Suprapubic skin (tissue), 4 donors: ENCODE measurements around the gene MCTP1. TPM values are rescaled to one million over a fixed set of nuclear protein-coding genes. Genes with fewer than 3 reads are reported as not detected.

Source experiments
- DNase-seq, 2 donors: peaks; one replicate each; pipeline ENCODE4 v3.0.0-alpha.2; 2019; ENCODE audit warnings: low spot score in 2 of 2
- H3K27ac ChIP-seq: fragments of 200-600 bp; sonication (generic); one replicate; pipeline ENCODE4 v1.5.1; 2019
- H3K27me3 ChIP-seq: fragments of 200-600 bp; sonication (generic); one replicate; pipeline ENCODE4 v1.5.1; 2019
- H3K36me3 ChIP-seq: fragments of 200-600 bp; sonication (generic); one replicate; pipeline ENCODE4 v1.5.1; 2019
- H3K4me1 ChIP-seq: fragments of 200-600 bp; sonication (generic); one replicate; pipeline ENCODE4 v1.5.1; 2019
- H3K4me3 ChIP-seq: fragments of 200-600 bp; sonication (generic); one replicate; pipeline ENCODE4 v1.5.1; 2019; ENCODE audit warnings: mild to moderate bottlenecking
- H3K9me3 ChIP-seq: fragments of 200-600 bp; sonication (generic); one replicate; pipeline ENCODE4 v1.5.1; 2019
- CTCF ChIP-seq, 2 donors: fragments of 200-600 bp in 1 of 2; fragments of 450-650 bp in 1 of 2; sonication (generic) in 1 of 2; IDR thresholded peaks; one replicate each; pipeline ENCODE4 v1.5.1; 2016 to 2019; ENCODE audit warnings: antibody characterized with exemption in 2 of 2, mild to moderate bottlenecking in 1 of 2, moderate library complexity in 1 of 2
- EP300 ChIP-seq: sonication (generic); formaldehyde crosslinking; IDR thresholded peaks from one replicate; pipeline ENCODE4 v1.6.1; 2017; ENCODE audit warnings: antibody characterized with exemption
- POLR2A ChIP-seq, 2 donors: fragments of 450-650 bp; IDR thresholded peaks; one replicate each; pipeline ENCODE4 v1.6.1; 2017; ENCODE audit warnings: antibody characterized with exemption in 2 of 2, mild to moderate bottlenecking in 2 of 2, moderate library complexity in 2 of 2
- POLR2AphosphoS5 ChIP-seq, 3 donors: sonication (generic); formaldehyde crosslinking; IDR thresholded peaks; one replicate each; pipeline ENCODE4 v1.6.1; 2017; ENCODE audit warnings: antibody characterized with exemption in 3 of 3
- WGBS: methylation state at CpG from one replicate; pipeline ENCODE4 v1.1.5; 2018; 5-methylcytosine and 5-hydroxymethylcytosine counted together
- total RNA-seq, 4 donors: library from RNA; depleted of rRNA; stranded (reverse); fragments of >200 nt; gene quantifications; one replicate each; pipeline ENCODE4 v1.1.0, GENCODE V29; 2016

The MCTP1 gene
- total RNA-seq, 4 donors from 2014 or later = 5.0 to 19.1 (median 10.6) TPM

- Histone ChIP-seq H3K27me3 (no peaks in the 10 kb centered on the region), H3K36me3 (no peaks in the 10 kb centered on the region), H3K9me3 (no peaks in the 10 kb centered on the region), H3K27ac (no peak overlapping the region), H3K4me3 (no peak overlapping the region), H3K4me1 (no peaks in the 10 kb centered on the region)
- WGBS = 68% methylated on average over 4 of the region's 4 CpGs
- TF ChIP-seq EP300 (no peak), POLR2AphosphoS5 (IDR thresholded peaks at IDR 0.05) (no peak), POLR2A (IDR thresholded peaks at IDR 0.05) (no peak), CTCF (IDR thresholded peaks at IDR 0.05) (no peak)
- no peak for DNase-seq
Measured at GRCh38 chr5:94750681-94751080, 534.2 kb downstream of the MCTP1 start.

GRCh38 chr5:94749042-94749441 is 535.9 kb downstream of the MCTP1 start:
- Histone ChIP-seq H3K36me3 (no peaks in the 10 kb centered on the region), H3K4me1 (no peaks in the 10 kb centered on the region), H3K9me3 (no peaks in the 10 kb centered on the region), H3K27ac (no peak overlapping the region), H3K4me3 (no peak overlapping the region), H3K27me3 (no peaks in the 10 kb centered on the region)
- WGBS = 82% methylated on average over 2 of the region's 2 CpGs
- DNase-seq = no peak
- TF ChIP-seq CTCF (IDR thresholded peaks at IDR 0.05) (no peak), POLR2A (IDR thresholded peaks at IDR 0.05) (no peak), EP300 (no peak), POLR2AphosphoS5 (IDR thresholded peaks at IDR 0.05) (no peak)

- H3K4me3 ChIP-seq = no peak overlapping the region
- WGBS = 68% methylated on average over 3 of the region's 3 CpGs
Measured at GRCh38 chr5:94748212-94748611, 536.7 kb downstream of the MCTP1 start.

GRCh38 chr5:94747371-94747770 is 537.5 kb downstream of the MCTP1 start:
- Histone ChIP-seq H3K27ac (no peak overlapping the region), H3K4me3 (no peak overlapping the region), H3K9me3 (no peaks in the 10 kb centered on the region), H3K36me3 (no peaks in the 10 kb centered on the region), H3K4me1 (no peaks in the 10 kb centered on the region), H3K27me3 (no peaks in the 10 kb centered on the region)
- DNase-seq = no peak
- 84% methylated on average over 4 of the region's 4 CpGs for WGBS
- TF ChIP-seq POLR2AphosphoS5 (IDR thresholded peaks at IDR 0.05) (no peak), EP300 (no peak), POLR2A (IDR thresholded peaks at IDR 0.05) (no peak), CTCF (IDR thresholded peaks at IDR 0.05) (no peak)

More at GRCh38 chr5:94748212-94748611, 536.7 kb downstream of the MCTP1 start:
- Histone ChIP-seq H3K27ac (no peak overlapping the region), H3K36me3 (no peaks in the 10 kb centered on the region), H3K9me3 (no peaks in the 10 kb centered on the region), H3K27me3 (no peaks in the 10 kb centered on the region), H3K4me1 (no peaks in the 10 kb centered on the region)
- no peak for DNase-seq
- no peak for TF ChIP-seq POLR2AphosphoS5 (IDR thresholded peaks at IDR 0.05)

GRCh38 chr5:94746731-94747124 is 538.2 kb downstream of the MCTP1 start:
- no peaks in the 10 kb centered on the region for H3K4me1 ChIP-seq

GRCh38 chr5:94745786-94746730 is 538.8 kb downstream of the MCTP1 start:
- Histone ChIP-seq H3K9me3 (no peaks in the 10 kb centered on the region), H3K27me3 (no peaks in the 10 kb centered on the region), H3K36me3 (no peaks in the 10 kb centered on the region), H3K4me1 (no peaks in the 10 kb centered on the region), H3K27ac (no peak overlapping the region), H3K4me3 (no peak overlapping the region)
- no peak for TF ChIP-seq EP300
- TF ChIP-seq POLR2AphosphoS5 (IDR thresholded peaks at IDR 0.05) = no peak
- no peak for TF ChIP-seq CTCF (IDR thresholded peaks at IDR 0.05)
- no peak for TF ChIP-seq POLR2A (IDR thresholded peaks at IDR 0.05)
- WGBS = 85% methylated on average over 5 of the region's 5 CpGs
- no peak for DNase-seq

More at GRCh38 chr5:94746731-94747124, 538.2 kb downstream of the MCTP1 start:
- H3K27me3 ChIP-seq = no peaks in the 10 kb centered on the region
- 73% methylated on average over 1 of the region's 1 CpG for WGBS
- H3K36me3 ChIP-seq = no peaks in the 10 kb centered on the region
- no peak overlapping the region for H3K27ac ChIP-seq
- H3K9me3 ChIP-seq = no peaks in the 10 kb centered on the region
- H3K4me3 ChIP-seq = no peak overlapping the region
- DNase-seq = no peak
- TF ChIP-seq POLR2A (IDR thresholded peaks at IDR 0.05) = no peak
